CD4-positive, alpha-beta T cell treated with Interleukin-17A for 1 hour (primary cell): ENCODE measurements around the gene FAM237A.

Source experiments
- DNase-seq: peaks from one replicate; pipeline ENCODE4 v3.0.0-alpha.2; 2020

FAM237A gene

GRCh38 chr2:206642075-206643025, at the start of gene FAM237A:
Gene FAM237A (plus strand): TSS chr2:206642487. CDS start chr2:206644237, 1,750 bp downstream.
- DNase-seq: no peak

GRCh38 chr2:206597717-206598218, 44.5 kb upstream of the FAM237A start:
- no peak for DNase-seq

- DNase-seq: no peak
Measured at GRCh38 chr2:206603243-206603642, 39.0 kb upstream of the FAM237A start.

GRCh38 chr2:206610451-206610850, 31.8 kb upstream of the FAM237A start:
- no peak for DNase-seq

GRCh38 chr2:206611191-206611590, 31.1 kb upstream of the FAM237A start:
- DNase-seq: no peak

GRCh38 chr2:206611736-206612135, 30.6 kb upstream of the FAM237A start:
- no peak for DNase-seq

- no peak for DNase-seq
Measured at GRCh38 chr2:206614811-206615210, 27.5 kb upstream of the FAM237A start.

- no peak for DNase-seq
Measured at GRCh38 chr2:206615417-206616089, 26.7 kb upstream of the FAM237A start.

- DNase-seq: no peak
Measured at GRCh38 chr2:206616151-206616550, 26.1 kb upstream of the FAM237A start.

- DNase-seq: no peak
Measured at GRCh38 chr2:206619011-206619410, 23.3 kb upstream of the FAM237A start.

GRCh38 chr2:206626108-206626507, 16.2 kb upstream of the FAM237A start:
- no peak for DNase-seq

- no peak for DNase-seq
Measured at GRCh38 chr2:206627632-206628031, 14.7 kb upstream of the FAM237A start.

GRCh38 chr2:206631340-206631739, 10.9 kb upstream of the FAM237A start:
- DNase-seq: no peak

- no peak for DNase-seq
Measured at GRCh38 chr2:206635015-206635414, 7.3 kb upstream of the FAM237A start.

- no peak for DNase-seq
Measured at GRCh38 chr2:206639636-206640035, 2.7 kb upstream of the FAM237A start.

- no peak for DNase-seq
Measured at GRCh38 chr2:206641226-206641625, 1.1 kb upstream of the FAM237A start.

- DNase-seq: no peak
Measured at GRCh38 chr2:206647985-206648384, 5.7 kb downstream of the FAM237A start.

- no peak for DNase-seq
Measured at GRCh38 chr2:206657087-206657486, 14.8 kb downstream of the FAM237A start.

- DNase-seq: no peak
Measured at GRCh38 chr2:206665251-206665650, 23.0 kb downstream of the FAM237A start.

GRCh38 chr2:206670531-206671319, 28.4 kb downstream of the FAM237A start:
- DNase-seq: no peak

- DNase-seq: no peak
Measured at GRCh38 chr2:206683546-206683945, 41.3 kb downstream of the FAM237A start.

GRCh38 chr2:206688453-206688852, 46.2 kb downstream of the FAM237A start:
- DNase-seq: no peak

GRCh38 chr2:206688990-206689389, 46.7 kb downstream of the FAM237A start:
- DNase-seq: peak; percentile 2
